Colonic mucosa (tissue), 4 donors: ENCODE results near the gene EEFSEC. TPM values are rescaled to one million over a fixed set of nuclear protein-coding genes. Genes with fewer than 3 reads are reported as not detected.
A peak's percentile ranks its signal among the peaks of the same experiment; 100 is the strongest.

ENCODE experiments used
- DNase-seq: peaks from one replicate; pipeline ENCODE4 v3.0.0-alpha.2; 2020
- H3K27ac ChIP-seq: fragments of 200-600 bp; one replicate; pipeline ENCODE4 v1.8.0; 2021
- H3K27me3 ChIP-seq: fragments of 200-600 bp; one replicate; pipeline ENCODE4 v1.8.0; 2021
- H3K36me3 ChIP-seq: fragments of 200-600 bp; one replicate; pipeline ENCODE4 v1.8.0; 2021
- H3K4me1 ChIP-seq: fragments of 200-600 bp; one replicate; pipeline ENCODE4 v1.8.0; 2021; ENCODE audit warnings: mild to moderate bottlenecking
- H3K4me3 ChIP-seq: fragments of 200-600 bp; one replicate; pipeline ENCODE4 v1.8.0; 2021
- H3K9ac ChIP-seq, 2 donors: one replicate each; pipeline ENCODE4 v1.7.0; 2013; ENCODE audit warnings: control low read depth in 2 of 2, low read depth in 2 of 2, low read length in 2 of 2
- H3K9me3 ChIP-seq: fragments of 200-600 bp; one replicate; pipeline ENCODE4 v1.8.0; 2021
- CTCF ChIP-seq: fragments of 200-600 bp; IDR thresholded peaks from one replicate; pipeline ENCODE4 v1.8.0; 2022; ENCODE audit warnings: antibody characterized with exemption, mild to moderate bottlenecking
- intact Hi-C: fragments of 100-400 bp; cut with DNase I; formaldehyde crosslinking; loops from one replicate; pipeline ENCODE4 v1.14.1; 2022
- total RNA-seq, 2 donors: library from RNA; stranded (reverse); fragmentation: NEBNext Ultra II Directional in 1 of 2; extraction: Animal tissue kit (Norgen Biotek cat#: 25700) in 1 of 2; gene quantifications; one replicate each; pipeline ENCODE4 v1.2.1, GENCODE V29; 2021
- donor health status: healthy.
- donor health status: DM: no; HTN: no; CAD: no.
- donor health status: DM: no; HTN: no; CAD: no.

Gene EEFSEC
- total RNA-seq, result 10 to 100 TPM in 1 of 2 donors, 1 to 10 TPM in 1; 8.6 to 16.6 TPM

GRCh38 chr3:128153156-128154041, at the start of gene EEFSEC:
EEFSEC (plus strand) TSS chr3:128153481; CDS start chr3:128153508, 27 bp downstream.
- DNase-seq, result peak; percentile 83
- intact Hi-C loops, result loop anchor here (2.0 kb wide), 1 partner anchor 31 kb away; the partner anchor contains the start of gene RUVBL1

GRCh38 chr3:128107834-128108233, 45.4 kb upstream of the EEFSEC start:
- H3K27ac ChIP-seq, result no peak overlapping the region
- no peak for TF ChIP-seq CTCF
- no peak overlapping the region for H3K9ac ChIP-seq
- H3K27me3 ChIP-seq, result no peaks in the 10 kb centered on the region
- no peak for DNase-seq
- no peaks in the 10 kb centered on the region for H3K4me1 ChIP-seq
- no peaks in the 10 kb centered on the region for H3K36me3 ChIP-seq
- intact Hi-C loops, result no loop called here
- H3K9me3 ChIP-seq, result no peaks in the 10 kb centered on the region
- H3K4me3 ChIP-seq, result no peak overlapping the region

More at GRCh38 chr3:128153156-128154041, at the start of gene EEFSEC:
- no peaks in the 10 kb centered on the region for H3K36me3 ChIP-seq
- H3K4me1 ChIP-seq, result no peaks in the 10 kb centered on the region
- H3K4me3 ChIP-seq, result peak within 1 kb of the TSS; percentile 99
- H3K9ac ChIP-seq, result peak within 1 kb of the TSS; percentile 38 to 90
- no peaks in the 10 kb centered on the region for H3K27me3 ChIP-seq
- peak within 1 kb of the TSS; percentile 86 for H3K27ac ChIP-seq
- H3K9me3 ChIP-seq, result no peaks in the 10 kb centered on the region
- no peak for TF ChIP-seq CTCF

GRCh38 chr3:128111147-128111546, 42.1 kb upstream of the EEFSEC start:
- Histone ChIP-seq H3K4me3 (no peak overlapping the region), H3K36me3 (no peaks in the 10 kb centered on the region), H3K4me1 (no peaks in the 10 kb centered on the region), H3K27ac (no peak overlapping the region), H3K9ac (no peak overlapping the region), H3K27me3 (no peaks in the 10 kb centered on the region), H3K9me3 (no peaks in the 10 kb centered on the region)
- DNase-seq, result no peak
- TF ChIP-seq CTCF, result no peak
- intact Hi-C loops, result no loop called here

GRCh38 chr3:128112357-128112968, 40.8 kb upstream of the EEFSEC start:
- Histone ChIP-seq H3K9ac (no peak overlapping the region), H3K27me3 (no peaks in the 10 kb centered on the region), H3K4me3 (no peak overlapping the region), H3K36me3 (no peaks in the 10 kb centered on the region), H3K4me1 (no peaks in the 10 kb centered on the region), H3K27ac (no peak overlapping the region), H3K9me3 (no peaks in the 10 kb centered on the region)
- no peak for DNase-seq
- intact Hi-C loops, result no loop called here
- TF ChIP-seq CTCF, result no peak

- no peak for DNase-seq
- no peaks in the 10 kb centered on the region for H3K4me1 ChIP-seq
- TF ChIP-seq CTCF, result no peak
- no peaks in the 10 kb centered on the region for H3K27me3 ChIP-seq
- no peak overlapping the region for H3K4me3 ChIP-seq
- no peak overlapping the region for H3K9ac ChIP-seq
- no peaks in the 10 kb centered on the region for H3K36me3 ChIP-seq
- no peaks in the 10 kb centered on the region for H3K9me3 ChIP-seq
- no peak overlapping the region for H3K27ac ChIP-seq
- intact Hi-C loops, result no loop called here
Measured at GRCh38 chr3:128113817-128114794, 39.2 kb upstream of the EEFSEC start.
